Activated CD8-positive, alpha-beta T cell treated with anti-CD3 and anti-CD28 coated beads for 36 hours (primary cell): ENCODE data around the gene PRDM10. TPM values are rescaled to one million over a fixed set of nuclear protein-coding genes. Genes with fewer than 3 reads are reported as not detected.

Source experiments
- ATAC-seq: fragments of 200-7000 bp; cut with Tn5 transposase; one replicate; pipeline ENCODE4 v1.10.0; 2021; ENCODE audit warnings: mild to moderate bottlenecking, moderate library complexity
- CTCF ChIA-PET: fragments of 350-600 bp; sonication (Branson Sonifier 250); formaldehyde crosslinking; loops from one replicate; lab custom pipeline; 2021; ENCODE audit warnings: antibody characterized with exemption; lab: Charles Lee
- POLR2A ChIA-PET: fragments of 350-600 bp; sonication (Branson Sonifier 250); formaldehyde crosslinking; loops from one replicate; lab custom pipeline; 2021; ENCODE audit warnings: antibody characterized with exemption; lab: Charles Lee
- DNase-seq: peaks from one replicate; pipeline ENCODE4 v3.0.0-alpha.2; 2020
- H3K27ac Mint-ChIP-seq: one replicate; pipeline ENCODE4 v1.8.0; 2021; ENCODE audit warnings: mild to moderate bottlenecking, mixed read lengths
- H3K27me3 Mint-ChIP-seq: one replicate; pipeline ENCODE4 v1.8.0; 2021; ENCODE audit warnings: mixed read lengths
- H3K36me3 Mint-ChIP-seq: one replicate; pipeline ENCODE4 v1.8.0; 2021; ENCODE audit warnings: low read depth, mixed read lengths
- H3K4me1 Mint-ChIP-seq: one replicate; pipeline ENCODE4 v1.8.0; 2021; ENCODE audit warnings: low read depth, mixed read lengths
- H3K4me3 Mint-ChIP-seq: one replicate; pipeline ENCODE4 v1.8.0; 2021; ENCODE audit warnings: mild to moderate bottlenecking, moderate library complexity, mixed read lengths
- H3K9me3 Mint-ChIP-seq: one replicate; pipeline ENCODE4 v1.8.0; 2021; ENCODE audit warnings: mixed read lengths
- CTCF ChIP-seq: fragments of 200-600 bp; IDR thresholded peaks from one replicate; pipeline ENCODE4 v1.8.0; 2022; ENCODE audit warnings: antibody characterized with exemption, mild to moderate bottlenecking
- intact Hi-C: fragments of 100-400 bp; cut with micrococcal nuclease; formaldehyde crosslinking; loops from one replicate; pipeline ENCODE4 v1.10.0; 2022
- total RNA-seq, 2 experiments: library from RNA; stranded (reverse); gene quantifications; one replicate each; pipeline ENCODE4 v1.2.3, GENCODE V29; 2021

PRDM10 gene
- total RNA-seq, 2 experiments from 2014 or later, result 15.6 to 18.8 TPM

- H3K27ac Mint-ChIP-seq, result no peak overlapping the region
- intact Hi-C loops, result no loop called here
Measured at GRCh38 chr11:129865701-129866100, 136.9 kb downstream of the PRDM10 start.

GRCh38 chr11:129864811-129865210, 137.8 kb downstream of the PRDM10 start:
- H3K27ac Mint-ChIP-seq, result no peak overlapping the region
- H3K27me3 Mint-ChIP-seq, result no peaks in the 10 kb centered on the region
- DNase-seq, result no peak
- no peaks in the 10 kb centered on the region for H3K9me3 Mint-ChIP-seq
- intact Hi-C loops, result no loop called here
- peaks cover 28% of the 10 kb centered on the region for H3K4me1 Mint-ChIP-seq
- ATAC-seq, result no peak
- ChIA-PET CTCF (interaction anchor here (1.4 kb wide), 1 partner anchor 17 kb away, joined by 4 read pairs; no protein-coding TSS in a partner anchor), POLR2A (interaction anchor here (0.6 to 0.9 kb wide), 3 partner anchors 10 to 877 kb away, joined by 3 read pairs; no protein-coding TSS in a partner anchor)
- TF ChIP-seq CTCF, result no peak
- H3K36me3 Mint-ChIP-seq, result peaks cover 65% of the 10 kb centered on the region
- H3K4me3 Mint-ChIP-seq, result no peak overlapping the region

More at GRCh38 chr11:129865701-129866100, 136.9 kb downstream of the PRDM10 start:
- no peak for TF ChIP-seq CTCF
- Mint-ChIP-seq H3K4me3 (no peak overlapping the region), H3K4me1 (peaks cover 26% of the 10 kb centered on the region), H3K9me3 (no peaks in the 10 kb centered on the region), H3K36me3 (peaks cover 65% of the 10 kb centered on the region), H3K27me3 (no peaks in the 10 kb centered on the region)
- ChIA-PET CTCF (interaction anchor here (1.0 to 1.4 kb wide), 2 partner anchors 16 to 267 kb away, joined by 3 to 4 read pairs; no protein-coding TSS in a partner anchor), POLR2A (interaction anchor here (0.6 kb wide), 1 partner anchor 878 kb away, joined by 3 read pairs; no protein-coding TSS in a partner anchor)
- DNase-seq, result peak; percentile 45
- peak; percentile 79 for ATAC-seq

- ATAC-seq (no peak), DNase-seq (no peak)
- Mint-ChIP-seq H3K4me3 (no peak overlapping the region), H3K9me3 (no peaks in the 10 kb centered on the region), H3K27me3 (no peaks in the 10 kb centered on the region), H3K4me1 (peaks cover 29% of the 10 kb centered on the region), H3K36me3 (peaks cover 54% of the 10 kb centered on the region), H3K27ac (no peak overlapping the region)
- ChIA-PET POLR2A (interaction anchor here (0.6 to 1.0 kb wide), 4 partner anchors 12 to 259 kb away, joined by 3 read pairs; no protein-coding TSS in a partner anchor), CTCF (interaction anchor here (0.8 kb wide), 1 partner anchor 529 kb away, joined by 3 read pairs; no protein-coding TSS in a partner anchor)
- TF ChIP-seq CTCF, result no peak
- intact Hi-C loops, result no loop called here
Measured at GRCh38 chr11:129861702-129862522, 140.7 kb downstream of the PRDM10 start.

- no peak for ATAC-seq
- H3K4me3 Mint-ChIP-seq, result no peak overlapping the region
- CTCF ChIA-PET, result interaction anchor here (1.1 kb wide), 1 partner anchor 276 kb away, joined by 3 read pairs; no protein-coding TSS in a partner anchor
- H3K9me3 Mint-ChIP-seq, result no peaks in the 10 kb centered on the region
- H3K36me3 Mint-ChIP-seq, result peaks cover 10% of the 10 kb centered on the region
- TF ChIP-seq CTCF, result no peak
- H3K27ac Mint-ChIP-seq, result no peak overlapping the region
- POLR2A ChIA-PET, result no interaction called here
- no peak for DNase-seq
- no peaks in the 10 kb centered on the region for H3K27me3 Mint-ChIP-seq
- intact Hi-C loops, result no loop called here
- peaks cover 35% of the 10 kb centered on the region for H3K4me1 Mint-ChIP-seq
Measured at GRCh38 chr11:129856036-129856435, 146.6 kb downstream of the PRDM10 start.

GRCh38 chr11:129855086-129855485, 147.5 kb downstream of the PRDM10 start:
- intact Hi-C loops, result no loop called here
- ChIA-PET CTCF (no interaction called here), POLR2A (no interaction called here)
- H3K4me1 Mint-ChIP-seq, result peaks cover 33% of the 10 kb centered on the region
- H3K27me3 Mint-ChIP-seq, result no peaks in the 10 kb centered on the region
- no peak for TF ChIP-seq CTCF
- DNase-seq (no peak), ATAC-seq (no peak)
- no peak overlapping the region for H3K27ac Mint-ChIP-seq
- H3K4me3 Mint-ChIP-seq, result no peak overlapping the region
- H3K9me3 Mint-ChIP-seq, result no peaks in the 10 kb centered on the region
- peaks cover 7% of the 10 kb centered on the region for H3K36me3 Mint-ChIP-seq
